GM18951 (cell line): ENCODE results near the gene ST6GALNAC3.

Source experiments
- POLR2A ChIP-seq: IDR thresholded peaks from 4 replicates; pipeline ENCODE4 v1.6.1; 2011; ENCODE audit warnings: mild to moderate bottlenecking; ENCODE audit not compliant: insufficient read length, insufficient read depth; ENCODE audit errors: extremely low read depth
- in situ Hi-C: fragments of 300-500 bp; cut with MboI; formaldehyde crosslinking; loops from one replicate; pipeline ENCODE4 v1.12.0; 2022; ENCODE audit warnings: low sequenced_read_pairs, mixed read lengths, inconsistent platforms; ENCODE audit not compliant: unreplicated experiment

ST6GALNAC3 gene

GRCh38 chr1:76593618-76594017 lies 519.1 kb downstream of the ST6GALNAC3 start:
- TF ChIP-seq POLR2A, result no peak
- in situ Hi-C loops, result no loop called here

- TF ChIP-seq POLR2A, result no peak
- in situ Hi-C loops, result no loop called here
These were observed 520.5 kb downstream of the ST6GALNAC3 start for GRCh38 chr1:76595024-76595423.

GRCh38 chr1:76601465-76601864 lies 526.9 kb downstream of the ST6GALNAC3 start:
- no peak for TF ChIP-seq POLR2A
- in situ Hi-C loops, result no loop called here

DNA sequence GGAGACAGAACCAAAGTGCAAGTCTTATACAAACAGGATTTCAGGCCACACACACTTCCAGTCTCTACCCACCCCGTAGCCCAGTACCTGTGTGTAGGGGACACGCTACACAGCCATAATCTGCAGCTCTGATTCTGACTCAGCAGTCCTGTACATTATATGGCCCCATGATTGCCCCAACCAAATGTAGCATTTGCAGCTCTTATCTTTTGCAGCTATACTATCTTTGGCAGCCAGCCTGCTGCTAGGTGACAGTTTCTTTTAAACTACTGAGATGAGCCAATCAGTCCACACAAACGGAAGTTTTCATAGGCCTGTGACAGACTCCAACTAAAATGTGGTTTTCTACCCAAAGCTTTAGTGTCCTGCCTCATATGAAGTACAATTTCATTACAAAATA lies 533.2 kb downstream of the ST6GALNAC3 start:
- in situ Hi-C loops, result no loop called here
- TF ChIP-seq POLR2A, result no peak

GRCh38 chr1:76611770-76612445 lies 537.4 kb downstream of the ST6GALNAC3 start:
- in situ Hi-C loops, result no loop called here
- TF ChIP-seq POLR2A, result no peak

DNA sequence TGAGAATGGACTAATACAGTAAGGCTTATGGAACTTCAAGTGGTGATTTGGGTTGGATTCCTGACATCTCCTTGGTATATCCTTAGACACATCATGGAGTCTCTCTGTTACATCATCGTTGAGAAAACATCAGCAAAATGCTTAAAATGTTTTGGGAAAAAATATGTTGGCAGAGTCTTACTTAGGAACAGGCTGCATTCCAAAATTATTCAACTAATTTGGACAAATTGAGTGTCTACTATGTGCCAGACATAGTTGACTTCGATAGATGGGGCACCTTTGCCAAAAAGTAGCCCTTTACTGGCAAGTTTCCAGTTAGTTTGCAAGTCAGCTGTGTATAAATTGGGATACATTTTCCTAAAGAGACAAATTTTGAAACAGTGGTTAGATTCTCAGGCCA lies 539.3 kb downstream of the ST6GALNAC3 start:
- in situ Hi-C loops, result no loop called here
- TF ChIP-seq POLR2A, result no peak

DNA sequence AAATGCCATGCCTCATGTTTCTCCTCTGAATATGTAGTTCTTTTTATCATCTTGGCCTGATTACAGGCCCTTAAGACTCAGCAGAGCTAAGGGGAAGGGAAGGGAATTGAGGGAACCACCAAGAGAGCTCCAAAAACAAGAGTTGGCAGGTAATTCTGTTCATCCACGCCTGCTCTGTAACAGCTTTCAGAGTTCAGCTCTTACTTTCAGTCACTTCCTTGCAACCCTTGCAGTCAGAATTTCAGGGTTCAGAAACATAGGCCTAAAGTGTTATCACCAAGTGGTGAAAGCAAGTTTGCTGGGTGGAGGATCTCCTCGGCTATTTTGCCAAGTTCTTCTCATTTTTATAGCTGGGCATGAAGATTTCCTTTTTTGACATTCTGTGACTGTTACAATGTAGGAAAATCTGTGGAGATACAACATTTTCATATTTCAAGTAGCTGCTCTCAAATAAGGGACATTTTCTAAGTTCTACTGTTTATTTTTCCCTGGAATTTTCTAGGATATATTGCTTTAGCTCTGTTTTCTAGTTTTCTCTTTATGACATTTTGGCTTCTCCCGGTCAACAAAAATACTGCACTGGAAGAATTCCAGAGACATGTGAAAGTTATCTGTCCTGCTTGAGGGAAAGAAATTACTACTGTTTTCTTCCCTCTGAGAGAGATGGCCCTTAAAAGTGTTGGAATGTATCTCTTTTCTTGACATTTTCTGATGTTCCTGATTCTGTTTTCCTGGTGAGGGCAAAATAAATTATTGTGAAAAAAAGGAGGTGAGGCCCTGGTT lies 540.9 kb downstream of the ST6GALNAC3 start:
- TF ChIP-seq POLR2A, result no peak

DNA sequence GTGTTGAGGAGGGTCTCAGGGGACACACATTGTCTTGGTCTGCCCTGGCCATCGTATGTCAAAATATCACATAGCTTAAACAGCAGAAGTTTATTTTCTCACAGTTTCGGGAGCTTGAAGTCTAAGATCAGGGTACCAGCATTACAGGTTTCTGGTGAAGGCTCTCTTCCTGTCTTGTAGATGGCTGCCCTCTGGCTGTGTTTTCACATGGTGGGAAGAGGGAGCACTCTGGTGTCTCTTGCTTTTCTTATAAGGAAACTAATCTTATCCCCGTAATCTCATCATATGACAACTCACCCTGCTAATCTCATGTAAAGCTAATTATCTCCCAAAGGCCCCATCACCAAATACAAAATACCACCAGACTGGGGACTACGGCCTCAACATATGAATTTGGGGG lies 545.8 kb downstream of the ST6GALNAC3 start:
- TF ChIP-seq POLR2A, result no peak
- in situ Hi-C loops, result no loop called here

More for the DNA sequence above, 540.9 kb downstream of the ST6GALNAC3 start:
- in situ Hi-C loops, result no loop called here

- TF ChIP-seq POLR2A, result no peak
- in situ Hi-C loops, result no loop called here
These were observed 548.4 kb downstream of the ST6GALNAC3 start for GRCh38 chr1:76622774-76623528.

DNA sequence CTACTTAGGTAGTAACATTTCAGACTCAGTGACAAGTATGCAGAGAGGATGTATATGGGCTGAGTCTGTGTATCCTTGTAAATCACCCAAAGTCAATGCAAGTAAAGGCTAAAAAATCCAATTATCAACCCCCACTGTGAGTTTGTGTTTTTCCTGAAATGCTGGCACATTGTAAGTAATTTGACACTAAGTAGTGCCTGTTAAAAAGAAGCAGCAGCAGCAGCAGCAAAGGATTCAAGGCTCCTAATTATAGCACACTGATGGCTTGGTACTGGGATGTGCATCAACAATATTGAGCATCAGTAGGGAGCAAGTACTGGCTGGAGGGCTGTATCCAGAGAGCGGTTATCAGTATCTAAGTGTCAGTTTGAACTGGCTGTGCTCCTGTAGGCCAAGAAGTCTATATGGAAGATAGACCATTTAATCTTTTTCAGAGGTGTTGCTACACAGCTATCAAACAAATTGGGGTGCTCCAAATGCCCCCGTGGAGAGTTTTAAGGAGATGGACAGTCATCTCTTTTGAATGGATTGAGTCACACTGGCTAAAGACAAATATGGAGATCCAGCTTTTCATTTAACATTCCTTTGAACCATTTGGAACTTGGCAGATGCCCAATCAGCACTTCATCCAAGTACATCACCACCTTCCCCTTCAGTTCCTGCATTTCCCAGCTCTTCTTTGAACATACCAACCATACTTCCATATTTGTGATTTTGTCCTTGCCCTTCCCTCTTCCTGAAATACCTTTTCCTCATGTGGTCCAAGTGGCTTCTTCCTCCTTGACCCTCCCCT lies 551.5 kb downstream of the ST6GALNAC3 start:
- no peak for TF ChIP-seq POLR2A
- in situ Hi-C loops, result no loop called here

DNA sequence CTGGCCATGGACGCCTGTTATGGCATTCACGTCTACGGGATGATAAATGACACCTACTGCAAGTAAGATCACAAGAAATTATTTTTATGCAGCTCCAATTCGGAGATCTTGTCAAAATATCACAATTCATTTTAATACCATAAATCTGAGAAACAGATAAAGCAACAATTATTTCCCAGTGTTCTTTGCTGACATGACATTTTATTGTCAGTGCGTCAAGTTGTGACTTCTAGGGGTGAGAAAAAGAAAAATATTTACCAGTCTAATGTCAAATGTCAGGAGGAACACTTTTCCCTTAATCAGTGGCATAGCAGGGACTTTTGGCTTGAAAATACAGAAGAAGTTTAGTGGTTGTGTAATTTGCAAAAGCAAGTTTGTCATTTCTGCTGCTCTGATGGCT lies 553.0 kb downstream of the ST6GALNAC3 start:
- in situ Hi-C loops, result no loop called here
- TF ChIP-seq POLR2A, result no peak

- in situ Hi-C loops, result no loop called here
- TF ChIP-seq POLR2A, result no peak
These were observed 553.4 kb downstream of the ST6GALNAC3 start for GRCh38 chr1:76627901-76628300.

DNA sequence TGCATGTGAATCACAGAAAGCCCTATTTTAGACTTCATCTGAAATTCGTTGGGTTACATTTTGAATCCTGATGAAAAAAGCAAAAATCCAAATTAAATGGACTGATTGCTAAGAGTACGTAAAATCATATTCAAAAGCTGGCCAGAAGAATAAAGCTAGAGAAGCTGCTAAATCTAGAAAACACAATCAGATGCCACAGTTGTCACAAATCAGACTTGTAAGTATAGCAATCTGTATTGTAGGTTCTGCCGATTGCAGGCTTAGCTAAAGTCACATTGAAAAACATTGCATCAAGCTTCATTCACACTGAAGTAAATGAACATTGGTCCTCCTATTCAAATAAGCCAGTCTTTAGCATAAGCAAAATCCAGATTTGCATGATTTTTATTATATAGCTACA lies 557.6 kb downstream of the ST6GALNAC3 start:
- no peak for TF ChIP-seq POLR2A
- in situ Hi-C loops, result no loop called here
